ENCODE results near the gene PRAMEF25.
"Not testable (repeated sequence)": the region's sequence is repeated elsewhere in the genome, so short reads cannot be mapped to it uniquely, and the experiment has no call there.

The PRAMEF25 gene

GRCh38 chr1:13070474-13070873, at the start of gene PRAMEF25:
Gene PRAMEF25 (plus strand): TSS chr1:13070774. CDS start chr1:13073694, 2,920 bp downstream.
- not testable (repeated sequence) for DNase-seq

DNA sequence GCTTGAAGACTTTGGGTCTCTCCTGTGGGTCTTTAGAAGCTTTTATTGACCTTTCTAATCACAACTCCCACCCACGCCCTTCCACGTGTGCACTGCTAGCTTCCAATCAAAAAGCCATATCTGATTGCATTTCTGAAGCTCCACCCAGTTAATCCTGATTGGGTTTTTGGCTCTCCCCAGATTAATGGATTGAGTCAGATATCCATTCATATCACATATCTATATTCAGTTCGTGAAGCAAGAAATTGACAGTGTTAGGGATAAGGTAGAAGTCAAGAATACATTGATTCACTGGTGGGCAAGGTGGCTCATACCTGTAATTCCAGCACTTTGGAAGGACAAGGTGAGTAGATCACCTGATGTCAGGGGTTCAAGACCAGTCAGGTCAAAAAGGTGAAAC, 14.1 kb upstream of the PRAMEF25 start, which contains the start of gene PRAMEF27:
TSS of gene PRAMEF27 (minus strand) at position 101 of the 400 bp plus-strand sequence. CDS start 2,916 bp downstream, outside the sequence.
- DNase-seq: not testable (repeated sequence)

DNA sequence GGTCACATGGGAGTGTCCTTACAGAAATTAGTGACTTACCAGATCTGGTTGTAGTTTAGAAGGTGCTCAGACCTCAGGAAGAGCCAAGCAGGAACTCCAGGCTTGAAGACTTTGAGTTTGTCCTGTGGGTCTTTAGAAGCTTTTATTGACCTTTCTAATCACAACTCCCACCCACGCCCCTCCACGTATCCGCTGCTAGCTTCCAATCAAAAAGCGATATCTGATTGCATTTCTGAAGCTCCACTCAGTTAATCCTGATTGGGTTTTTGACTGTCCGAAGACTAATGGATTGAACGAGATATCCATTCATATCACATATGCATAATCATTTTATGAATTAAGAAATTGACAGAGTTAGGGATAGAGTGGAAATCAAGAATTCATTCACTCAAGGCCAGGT, 46.2 kb downstream of the PRAMEF25 start, which contains the start of gene HNRNPCL2:
TSS of gene HNRNPCL2 (minus strand) at position 101 of the 400 bp plus-strand sequence. CDS start 454 bp downstream, outside the sequence.
- not testable (repeated sequence) for DNase-seq
